HG03439 (cell line): ENCODE results near the gene PAFAH1B1.

ENCODE experiments used
- ATAC-seq: cut with Tn5 transposase; IDR thresholded peaks from one replicate; pipeline ENCODE4 v1.9.1; 2021; ENCODE audit warnings: mild to moderate bottlenecking, moderate library complexity; ENCODE audit not compliant: unreplicated experiment

PAFAH1B1 gene

GRCh38 chr17:2701161-2701995 is 107.9 kb downstream of the PAFAH1B1 start:
- ATAC-seq = no peak

GRCh38 chr17:2701996-2702741 is 108.7 kb downstream of the PAFAH1B1 start:
- ATAC-seq = no peak

GRCh38 chr17:2703181-2703580 is 109.7 kb downstream of the PAFAH1B1 start:
- no peak for ATAC-seq

GRCh38 chr17:2703606-2704005 is 110.2 kb downstream of the PAFAH1B1 start:
- no peak for ATAC-seq

DNA sequence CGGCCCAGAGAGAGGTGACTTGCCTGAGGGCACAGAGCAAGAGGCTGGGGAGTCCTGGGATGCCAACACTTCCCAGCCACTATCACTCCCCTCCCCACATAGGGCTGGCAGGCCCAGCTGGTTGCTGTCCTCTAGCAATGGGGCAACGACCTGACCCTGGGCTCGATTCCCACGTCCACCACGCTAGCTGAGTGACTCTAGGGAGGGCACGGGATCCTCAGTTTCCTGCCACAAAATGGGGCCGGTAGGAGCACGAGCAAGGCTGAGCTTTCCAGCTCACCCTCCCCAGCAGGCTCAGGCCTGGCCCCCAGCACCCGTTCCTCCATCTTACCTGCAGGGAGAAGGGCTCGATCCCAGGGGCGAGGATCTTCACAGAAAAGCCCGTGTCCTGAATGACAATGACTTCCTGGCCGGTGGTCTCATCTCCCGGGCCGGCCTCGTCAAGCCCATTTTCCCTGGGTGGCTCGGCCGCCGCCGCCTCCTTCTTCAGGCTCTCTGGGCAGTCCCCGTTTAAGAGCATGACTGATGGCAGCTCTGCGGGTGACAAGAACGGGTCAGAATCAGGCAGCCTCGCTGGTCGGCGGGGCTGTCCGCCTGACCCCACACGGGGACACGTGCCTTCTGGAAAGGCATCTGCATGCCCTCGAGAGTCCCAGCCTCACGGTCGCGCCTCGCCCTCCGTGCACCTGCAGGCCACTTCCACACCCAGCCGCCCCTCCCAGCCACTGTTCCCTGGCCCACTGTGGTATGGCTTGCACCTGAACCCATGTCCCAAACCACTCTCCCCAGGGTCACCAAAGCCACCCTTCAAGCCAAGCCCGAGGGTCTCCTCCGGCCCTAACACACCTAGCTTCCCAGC is 110.8 kb downstream of the PAFAH1B1 start:
- no peak for ATAC-seq

DNA sequence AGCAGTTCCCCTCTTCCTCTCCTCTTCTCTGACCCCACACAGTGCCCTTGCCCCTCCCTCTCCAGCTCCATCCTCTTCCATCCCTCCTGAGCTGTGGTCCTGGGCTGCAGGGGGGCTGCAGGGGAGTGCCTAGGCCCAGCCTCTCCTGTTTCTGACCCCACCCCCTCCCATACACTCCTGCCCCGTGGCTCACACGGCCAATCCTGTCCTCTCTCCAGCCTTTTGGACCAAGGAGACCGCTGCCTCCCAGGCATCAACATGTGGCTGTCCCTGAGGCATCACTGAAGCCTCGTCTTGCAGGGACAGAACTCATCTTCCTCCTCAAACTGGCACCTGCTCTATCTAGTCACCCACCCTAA is 111.4 kb downstream of the PAFAH1B1 start:
- no peak for ATAC-seq

GRCh38 chr17:2705263-2705662 is 111.8 kb downstream of the PAFAH1B1 start:
- ATAC-seq = no peak

- ATAC-seq = no peak
Observed at GRCh38 chr17:2705888-2706795, 112.7 kb downstream of the PAFAH1B1 start.

GRCh38 chr17:2706911-2707510 is 113.6 kb downstream of the PAFAH1B1 start:
- no peak for ATAC-seq

GRCh38 chr17:2707721-2708584 is 114.5 kb downstream of the PAFAH1B1 start:
- no peak for ATAC-seq

- ATAC-seq = no peak
Observed at GRCh38 chr17:2708585-2709182, 115.2 kb downstream of the PAFAH1B1 start.

DNA sequence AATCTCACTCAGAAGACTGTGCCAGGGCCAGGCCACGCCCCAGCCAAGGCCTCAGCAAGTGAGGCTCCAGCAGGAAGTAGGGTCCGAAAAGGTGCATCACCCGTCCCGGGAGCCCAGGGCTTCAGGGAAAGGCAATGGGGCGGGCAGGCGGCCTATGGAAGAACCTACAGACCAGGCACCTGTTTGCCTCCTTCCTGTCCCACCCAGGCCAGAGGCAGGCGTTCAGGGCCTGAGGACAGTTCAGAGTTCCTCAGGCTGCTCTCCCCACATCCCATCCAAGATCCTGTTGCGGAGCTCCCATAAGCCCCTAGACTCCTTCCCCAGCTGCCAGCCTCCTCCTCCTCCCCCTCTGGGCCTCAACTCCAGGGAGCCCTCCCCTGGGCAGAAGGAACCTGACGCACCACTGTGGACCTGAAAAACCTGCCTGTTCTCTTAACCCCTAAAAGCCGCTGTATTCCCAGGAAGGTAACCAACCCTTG is 115.8 kb downstream of the PAFAH1B1 start:
- no peak for ATAC-seq

DNA sequence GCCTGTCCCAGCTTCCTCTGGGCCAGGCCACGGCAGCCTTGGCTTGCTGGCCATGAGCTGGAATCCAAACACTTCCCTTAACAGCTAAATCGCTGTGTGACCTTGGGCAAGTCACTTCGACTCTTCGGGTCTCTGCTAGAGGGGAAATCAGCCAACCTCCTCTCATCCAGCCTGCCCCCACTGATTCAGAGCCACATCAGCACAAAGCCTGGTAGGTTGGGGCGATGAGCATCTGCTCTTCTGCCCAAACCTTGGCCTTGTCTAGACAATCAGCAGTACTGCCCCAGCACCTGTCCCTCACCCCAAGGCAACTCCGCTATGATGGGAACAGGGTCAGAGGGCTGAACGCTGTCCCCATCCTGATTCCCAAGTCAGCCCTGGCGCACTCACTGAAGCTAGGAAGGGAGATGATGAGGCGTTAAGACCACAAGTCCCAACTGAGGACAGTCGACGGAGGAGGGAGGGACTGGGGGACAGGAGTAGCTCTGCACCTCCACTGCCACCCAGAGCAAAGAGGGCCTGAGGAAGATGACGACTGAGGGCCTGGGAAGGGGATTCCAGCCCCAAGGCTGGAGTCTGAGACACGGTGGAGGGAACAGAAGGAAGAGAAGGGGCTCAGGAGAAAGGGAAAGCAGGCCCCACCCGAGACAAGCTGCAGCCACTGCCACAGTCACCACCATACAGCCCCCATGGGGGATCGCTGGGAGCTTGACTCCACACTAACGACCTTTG is 116.8 kb downstream of the PAFAH1B1 start:
- no peak for ATAC-seq

- peak; percentile 27 for ATAC-seq
Observed at GRCh38 chr17:2710803-2711607, 117.6 kb downstream of the PAFAH1B1 start.

GRCh38 chr17:2711608-2712299 is 118.3 kb downstream of the PAFAH1B1 start, which contains the start of gene CLUH:
Gene CLUH (minus strand): TSS chr17:2711764. CDS start chr17:2711661, 103 bp downstream.
- ATAC-seq = peak; percentile 75
